ENCODE data around the gene GPR108.
"Not testable (repeated sequence)": the region's sequence is repeated elsewhere in the genome, so short reads cannot be mapped to it uniquely, and the experiment has no call there.

Gene GPR108

DNA sequence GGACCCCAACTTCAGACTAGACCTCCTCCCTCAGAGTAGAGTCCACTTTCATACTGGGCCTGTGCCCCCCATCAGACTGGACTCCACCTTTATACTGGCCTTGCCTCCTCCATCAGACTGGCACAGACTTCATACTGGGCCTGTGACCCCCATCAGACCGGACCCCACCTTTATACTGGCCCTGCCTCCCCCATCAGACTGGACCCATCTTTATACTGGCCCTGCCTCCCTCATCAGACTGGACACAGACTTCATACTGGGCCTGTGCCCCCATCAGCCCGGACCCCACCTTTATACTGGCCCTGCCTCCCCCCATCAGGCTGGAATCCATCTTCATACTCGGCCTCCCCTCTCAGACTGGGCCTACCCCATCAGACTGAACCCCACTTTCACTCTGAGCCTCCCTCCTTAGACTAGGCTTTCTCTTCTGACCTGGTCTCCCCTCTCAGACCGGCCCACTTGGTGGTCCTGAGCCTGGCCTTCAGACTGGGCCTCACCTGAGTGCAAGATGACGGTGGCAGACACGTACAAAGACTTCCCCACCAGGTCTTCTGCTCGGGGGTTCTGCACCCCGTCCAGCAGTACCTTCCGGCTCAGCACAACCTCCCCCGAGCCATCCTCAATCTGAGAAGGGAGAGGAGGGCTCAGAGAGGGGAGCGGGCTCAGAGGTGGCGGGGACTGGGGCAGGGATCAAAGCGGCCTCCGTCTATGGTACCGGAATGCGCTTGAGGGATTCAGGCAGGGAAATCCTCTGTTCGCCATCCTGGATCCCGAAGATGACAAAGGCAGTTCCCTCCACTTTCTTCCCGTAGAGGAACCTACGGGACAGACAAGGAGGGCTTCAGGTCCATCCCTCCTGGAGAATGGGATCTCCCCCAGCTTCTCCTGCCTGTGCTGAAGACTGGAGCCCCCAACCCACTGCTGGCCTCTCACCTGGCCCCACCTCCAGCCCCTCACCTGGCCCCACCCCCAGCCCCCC is 24.4 kb downstream of the GPR108 start:
- TF ChIP-seq, protein P1, sequence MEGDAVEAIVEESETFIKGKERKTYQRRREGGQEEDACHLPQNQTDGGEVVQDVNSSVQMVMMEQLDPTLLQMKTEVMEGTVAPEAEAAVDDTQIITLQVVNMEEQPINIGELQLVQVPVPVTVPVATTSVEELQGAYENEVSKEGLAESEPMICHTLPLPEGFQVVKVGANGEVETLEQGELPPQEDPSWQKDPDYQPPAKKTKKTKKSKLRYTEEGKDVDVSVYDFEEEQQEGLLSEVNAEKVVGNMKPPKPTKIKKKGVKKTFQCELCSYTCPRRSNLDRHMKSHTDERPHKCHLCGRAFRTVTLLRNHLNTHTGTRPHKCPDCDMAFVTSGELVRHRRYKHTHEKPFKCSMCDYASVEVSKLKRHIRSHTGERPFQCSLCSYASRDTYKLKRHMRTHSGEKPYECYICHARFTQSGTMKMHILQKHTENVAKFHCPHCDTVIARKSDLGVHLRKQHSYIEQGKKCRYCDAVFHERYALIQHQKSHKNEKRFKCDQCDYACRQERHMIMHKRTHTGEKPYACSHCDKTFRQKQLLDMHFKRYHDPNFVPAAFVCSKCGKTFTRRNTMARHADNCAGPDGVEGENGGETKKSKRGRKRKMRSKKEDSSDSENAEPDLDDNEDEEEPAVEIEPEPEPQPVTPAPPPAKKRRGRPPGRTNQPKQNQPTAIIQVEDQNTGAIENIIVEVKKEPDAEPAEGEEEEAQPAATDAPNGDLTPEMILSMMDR (conservative IDR thresholded peaks at IDR 0.05; ENCODE audit: low read depth, low read length), result no peak
- no peak overlapping the region for H3K4me3 ChIP-seq (ENCODE audit: low read length)
- no peak for DNase-seq (ENCODE audit: low read depth)

DNA sequence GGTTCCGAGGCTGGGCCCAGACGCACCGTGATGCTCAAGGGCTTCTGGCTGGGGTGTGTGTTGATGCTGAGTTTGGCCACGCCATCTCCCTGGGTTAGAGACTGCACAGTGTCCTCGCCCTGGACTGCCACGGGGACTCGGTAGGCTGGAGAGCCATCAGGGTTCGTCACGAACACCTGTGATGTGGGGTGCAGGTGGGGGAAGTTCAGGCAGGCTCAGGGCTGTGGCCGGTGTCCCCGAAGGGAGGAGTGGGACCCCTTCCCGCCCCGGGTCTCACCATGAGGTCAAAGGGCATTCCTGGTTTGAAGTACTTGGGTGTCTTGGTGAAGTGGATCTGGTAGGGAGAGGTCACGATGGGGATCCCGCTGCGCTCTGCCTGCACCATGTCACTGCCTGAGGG is 25.1 kb downstream of the GPR108 start:
- H3K4me3 ChIP-seq (ENCODE audit: low read length), result no peak overlapping the region
- TF ChIP-seq, protein P1 (conservative IDR thresholded peaks at IDR 0.05; ENCODE audit: low read depth, low read length), result no peak
- DNase-seq (ENCODE audit: low read depth), result no peak

DNA sequence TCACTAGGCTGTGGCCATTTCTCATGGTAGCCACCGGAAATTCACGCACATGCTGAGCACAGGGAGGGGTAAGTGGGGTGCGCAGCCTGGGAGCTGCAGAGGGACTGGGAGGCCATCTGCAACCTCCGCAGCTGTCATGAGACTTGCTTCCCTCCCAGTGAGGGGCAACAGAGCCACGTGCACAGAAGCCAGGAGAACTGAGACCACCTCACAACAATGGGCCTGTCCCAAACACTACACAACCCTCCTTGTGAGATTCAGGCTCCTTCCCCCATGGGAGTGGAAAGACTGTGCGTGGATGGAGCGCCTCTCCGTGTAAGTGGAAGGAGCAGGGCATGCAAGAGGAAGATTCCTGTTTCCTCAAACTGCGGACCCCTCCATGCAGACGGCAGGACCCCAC is 25.8 kb downstream of the GPR108 start:
- DNase-seq (ENCODE audit: low read depth), result no peak
- TF ChIP-seq, protein P1 (conservative IDR thresholded peaks at IDR 0.05; ENCODE audit: low read depth, low read length), result no peak
- no peak overlapping the region for H3K4me3 ChIP-seq (ENCODE audit: low read length)

DNA sequence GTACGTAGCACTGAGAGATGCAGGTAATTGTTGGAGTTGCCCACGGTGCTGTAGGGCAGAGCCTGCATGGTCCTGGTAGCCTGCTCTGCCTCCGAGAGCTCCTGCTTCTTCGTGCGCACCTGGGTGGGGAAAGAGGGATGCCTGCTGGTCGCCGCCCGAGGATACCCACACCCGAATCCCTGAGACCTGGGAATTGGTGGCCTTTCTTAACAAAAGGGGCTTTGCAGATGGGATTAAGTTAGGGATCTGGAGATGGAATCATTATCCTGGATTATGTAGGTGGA is 26.4 kb downstream of the GPR108 start:
- TF ChIP-seq, protein P1 (conservative IDR thresholded peaks at IDR 0.05; ENCODE audit: low read depth, low read length), result no peak
- H3K4me3 ChIP-seq (ENCODE audit: low read length), result no peak overlapping the region
- DNase-seq (ENCODE audit: low read depth), result no peak

DNA sequence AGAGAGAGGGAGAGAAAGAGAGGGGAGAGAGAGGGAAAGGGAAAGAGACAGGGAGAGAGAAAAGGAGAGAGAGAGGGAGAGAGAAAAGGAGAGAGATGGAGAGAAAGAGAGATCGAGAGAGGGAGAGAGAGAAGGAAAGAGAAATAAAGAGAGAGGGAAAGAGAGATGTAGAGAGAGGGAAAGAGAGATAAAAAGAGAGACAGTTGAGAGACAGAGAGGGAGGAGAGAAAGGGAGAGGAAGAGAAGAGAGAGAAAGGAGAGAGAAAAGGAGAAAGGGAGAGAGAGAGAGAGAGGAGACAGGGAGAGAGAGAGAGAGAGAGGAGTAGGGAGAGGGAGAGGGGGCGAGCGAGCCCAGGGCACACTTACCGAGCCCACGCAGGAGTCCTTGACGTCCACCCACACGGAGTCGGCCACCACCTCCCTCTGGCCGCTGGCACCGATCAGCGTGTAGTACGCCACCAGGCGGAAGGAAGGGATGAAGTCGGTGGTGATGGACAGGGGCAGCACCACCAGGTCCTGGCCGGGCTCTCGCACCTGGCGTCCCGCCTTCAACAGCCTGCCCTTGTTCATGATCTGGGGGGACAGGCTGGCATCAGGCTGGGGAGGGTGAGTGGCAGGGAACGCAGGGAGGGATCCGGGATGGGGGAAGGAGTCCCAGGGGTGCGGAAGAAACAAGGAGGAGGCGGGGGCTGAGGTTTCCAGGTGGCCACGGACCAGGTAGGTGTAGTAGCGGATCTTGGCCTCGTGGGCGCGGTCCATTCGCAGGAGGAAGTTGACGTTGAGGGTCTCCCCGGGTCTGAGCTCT is 26.9 kb downstream of the GPR108 start:
- no peak for DNase-seq (ENCODE audit: low read depth)
- no peak overlapping the region for H3K4me3 ChIP-seq (ENCODE audit: low read length)

DNA sequence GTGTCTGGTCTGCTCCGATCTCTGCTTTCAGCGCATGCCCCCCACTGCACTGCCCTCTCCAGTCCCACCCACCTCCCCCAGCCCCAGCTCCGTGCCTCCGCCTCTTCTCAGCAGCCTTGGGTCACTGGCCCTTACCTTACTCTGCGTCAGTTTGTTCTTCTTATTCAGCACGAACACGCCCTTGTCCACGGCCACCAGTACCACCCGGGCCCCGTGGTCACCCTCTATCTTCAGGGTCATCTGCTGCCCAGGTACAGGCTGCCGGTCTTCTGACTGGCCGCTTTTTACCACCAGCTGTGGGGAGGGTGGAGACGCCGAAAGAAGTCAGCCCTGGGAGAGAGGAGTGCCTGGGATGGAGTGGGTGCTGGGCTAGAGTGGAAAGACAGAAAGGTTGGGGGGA is 27.8 kb downstream of the GPR108 start:
- TF ChIP-seq, protein P1 (conservative IDR thresholded peaks at IDR 0.05; ENCODE audit: low read depth, low read length), result no peak
- no peak overlapping the region for H3K4me3 ChIP-seq (ENCODE audit: low read length)
- no peak for DNase-seq (ENCODE audit: low read depth)

More for the DNA sequence above, 26.9 kb downstream of the GPR108 start:
- TF ChIP-seq, protein P1 (conservative IDR thresholded peaks at IDR 0.05; ENCODE audit: low read depth, low read length), result peak; percentile 35

DNA sequence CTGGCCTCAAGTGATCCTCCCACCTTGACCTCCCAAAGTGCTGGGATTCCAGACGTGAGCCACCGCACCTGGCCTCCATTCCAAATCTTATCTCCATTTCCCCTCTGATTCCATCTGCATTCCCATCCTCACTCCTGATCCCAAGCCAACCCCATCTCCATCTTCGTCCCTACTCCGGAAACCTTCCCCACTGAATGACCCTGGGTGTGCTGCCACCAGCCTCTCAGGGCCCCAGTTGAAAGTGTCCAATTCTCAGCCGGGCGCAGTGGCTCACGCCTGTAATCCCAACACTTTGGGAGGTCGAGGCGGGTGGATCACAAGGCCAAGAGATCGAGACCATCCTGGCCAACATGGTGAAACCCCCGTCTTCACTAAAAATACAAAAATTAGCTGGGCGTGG is 28.5 kb downstream of the GPR108 start:
- DNase-seq (ENCODE audit: low read depth); H3K4me3 ChIP-seq (ENCODE audit: low read length): not testable (repeated sequence)
